Uterus (tissue), 4 donors: Measurements from ENCODE around the gene AK9. TPM values are rescaled to one million over a fixed set of nuclear protein-coding genes. Genes with fewer than 3 reads are reported as not detected.
"Not testable (repeated sequence)": the region's sequence is repeated elsewhere in the genome, so short reads cannot be mapped to it uniquely, and the experiment has no call there.

Experiments used
- DNase-seq, 2 donors: peaks; one replicate each; pipeline ENCODE4 v3.0.0-alpha.2; 2019 to 2020
- H3K27ac ChIP-seq, 2 donors: fragments of 200-600 bp; sonication (generic); 1 replicate in 1 of 2; 2 replicates in 1 of 2; pipeline ENCODE4 v1.5.1; 2016 to 2018
- H3K27me3 ChIP-seq, 2 donors: fragments of 200-600 bp; sonication (generic); one replicate each; pipeline ENCODE4 v1.5.1; 2018 to 2019; ENCODE audit warnings: control low read depth in 1 of 2
- H3K36me3 ChIP-seq, 2 donors: fragments of 200-600 bp; sonication (generic); one replicate each; pipeline ENCODE4 v1.5.1; 2019; ENCODE audit warnings: control low read depth in 1 of 2
- H3K4me1 ChIP-seq, 2 donors: fragments of 200-600 bp; sonication (generic); one replicate each; pipeline ENCODE4 v1.5.1; 2018 to 2019; ENCODE audit warnings: control low read depth in 1 of 2
- H3K4me3 ChIP-seq, 2 donors: fragments of 200-600 bp; sonication (generic); 1 replicate in 1 of 2; 2 replicates in 1 of 2; pipeline ENCODE4 v1.5.1; 2018 to 2019; ENCODE audit warnings: mild to moderate bottlenecking in 1 of 2
- H3K9me3 ChIP-seq, 2 donors: fragments of 200-600 bp; sonication (generic); one replicate each; pipeline ENCODE4 v1.5.1; 2019; ENCODE audit warnings: control low read depth in 1 of 2
- CTCF ChIP-seq, 4 experiments: fragments of 200-600 bp in 2 of 4; fragments of 450-650 bp in 2 of 4; sonication (generic) in 2 of 4; IDR thresholded peaks; one replicate each; pipeline ENCODE4 v1.5.1; 2016 to 2019; ENCODE audit warnings: antibody characterized with exemption in 4 of 4, mild to moderate bottlenecking in 2 of 4, moderate library complexity in 1 of 4
- POLR2A ChIP-seq, 2 donors: fragments of 450-650 bp; IDR thresholded peaks; one replicate each; pipeline ENCODE4 v1.6.1; 2016; ENCODE audit warnings: antibody characterized with exemption in 2 of 2, mild to moderate bottlenecking in 1 of 2, moderate library complexity in 1 of 2
- intact Hi-C: fragments of 100-400 bp; cut with DNase I; formaldehyde crosslinking; loops from one replicate; pipeline ENCODE4 v1.15.1; 2023; ENCODE audit warnings: low total_unique reads
- total RNA-seq, 4 donors: library from RNA; depleted of rRNA in 3 of 4; stranded (reverse); fragments of >200 nt in 3 of 4; gene quantifications; one replicate each; pipeline versions ENCODE4 v1.1.0 to v1.2.4, GENCODE V29; 2014 to 2023
- donor health status: DM: yes; HTN: yes; CAD: no.

The AK9 gene
- total RNA-seq, 4 donors from 2014 or later, result 12.3 to 27.9 (median 13.5) TPM

- TF ChIP-seq CTCF (IDR thresholded peaks at IDR 0.05) (no peak), POLR2A (IDR thresholded peaks at IDR 0.05) (no peak)
- intact Hi-C loops, result no loop called here
- Histone ChIP-seq H3K4me1 (no peaks in the 10 kb centered on the region), H3K27me3 (no peaks in the 10 kb centered on the region), H3K27ac (no peak overlapping the region), H3K36me3 (no peaks in the 10 kb centered on the region), H3K4me3 (no peak overlapping the region), H3K9me3 (no peaks in the 10 kb centered on the region)
- no peak for DNase-seq
Measured at GRCh38 chr6:109736273-109737025, 45.4 kb upstream of the AK9 start.

GRCh38 chr6:109725250-109725649, 34.2 kb upstream of the AK9 start:
- intact Hi-C loops, H3K4me1 ChIP-seq, H3K27ac ChIP-seq, H3K4me3 ChIP-seq, H3K36me3 ChIP-seq, DNase-seq, H3K27me3 ChIP-seq, H3K9me3 ChIP-seq: not testable (repeated sequence)

DNA sequence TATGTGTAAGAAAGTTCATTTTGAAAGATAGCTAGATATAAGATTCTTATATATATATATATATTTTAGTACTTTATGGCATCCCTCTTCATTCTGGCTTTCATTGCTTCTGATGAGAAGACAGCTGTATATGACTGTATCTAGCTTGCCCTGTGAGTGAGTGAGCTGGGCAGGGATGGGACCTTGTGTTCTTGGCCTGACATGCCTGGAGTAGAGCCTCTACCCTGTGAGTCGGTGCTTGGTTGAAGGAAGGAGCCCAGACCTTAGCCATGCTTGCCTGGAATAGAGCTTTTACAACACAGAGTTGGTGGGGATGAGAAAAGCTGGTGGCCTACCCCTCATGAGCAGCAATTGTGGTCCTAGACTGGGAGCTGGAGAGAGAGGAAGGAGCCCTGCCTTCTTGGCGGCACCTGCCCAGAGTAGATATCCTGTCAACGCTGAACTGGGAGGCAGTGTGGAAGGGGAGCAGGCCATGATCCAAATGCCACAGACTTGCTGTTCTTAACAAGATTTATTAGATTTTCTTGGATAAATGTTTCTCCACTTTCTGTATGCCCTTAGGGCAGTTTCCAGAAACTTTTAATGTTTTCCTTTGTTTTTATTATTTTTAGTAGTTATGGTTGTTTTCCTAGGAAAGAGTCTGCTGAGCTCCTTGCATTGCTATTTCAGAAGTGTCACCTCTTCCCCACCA, 31.7 kb upstream of the AK9 start:
- Histone ChIP-seq H3K36me3 (no peaks in the 10 kb centered on the region), H3K9me3 (no peaks in the 10 kb centered on the region), H3K27ac (no peak overlapping the region), H3K27me3 (no peaks in the 10 kb centered on the region), H3K4me3 (no peak overlapping the region), H3K4me1 (no peaks in the 10 kb centered on the region)
- no peak for DNase-seq
- intact Hi-C loops, result no loop called here
- TF ChIP-seq CTCF (IDR thresholded peaks at IDR 0.05), result no peak
- TF ChIP-seq POLR2A (IDR thresholded peaks at IDR 0.05), result no peak

DNA sequence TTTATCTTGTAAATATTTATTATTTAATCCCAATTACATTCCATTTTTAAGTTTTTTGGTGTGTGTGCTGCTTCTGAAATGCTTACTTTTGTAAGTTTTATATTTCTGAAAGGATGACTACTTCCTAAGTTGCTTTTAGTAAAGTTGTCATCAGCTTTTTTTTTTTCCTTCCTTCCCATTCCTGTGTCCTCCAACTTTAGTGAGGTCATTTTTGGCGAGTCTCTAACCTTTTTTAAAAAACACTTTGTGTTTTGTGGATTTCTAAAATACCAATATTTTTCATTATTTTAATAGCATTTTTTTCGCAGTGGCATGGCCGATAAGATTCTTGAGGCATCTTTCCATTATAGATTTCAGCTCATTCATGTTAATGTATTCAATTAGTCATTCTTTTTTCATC, 31.0 kb upstream of the AK9 start:
- TF ChIP-seq CTCF (IDR thresholded peaks at IDR 0.05), result no peak
- TF ChIP-seq POLR2A (IDR thresholded peaks at IDR 0.05), result no peak
- H3K36me3 ChIP-seq, result no peaks in the 10 kb centered on the region
- no peaks in the 10 kb centered on the region for H3K9me3 ChIP-seq
- H3K27ac ChIP-seq, result no peak overlapping the region
- H3K4me3 ChIP-seq, result no peak overlapping the region
- H3K27me3 ChIP-seq, result no peaks in the 10 kb centered on the region
- no peak for DNase-seq
- intact Hi-C loops, result no loop called here
- H3K4me1 ChIP-seq, result no peaks in the 10 kb centered on the region

DNA sequence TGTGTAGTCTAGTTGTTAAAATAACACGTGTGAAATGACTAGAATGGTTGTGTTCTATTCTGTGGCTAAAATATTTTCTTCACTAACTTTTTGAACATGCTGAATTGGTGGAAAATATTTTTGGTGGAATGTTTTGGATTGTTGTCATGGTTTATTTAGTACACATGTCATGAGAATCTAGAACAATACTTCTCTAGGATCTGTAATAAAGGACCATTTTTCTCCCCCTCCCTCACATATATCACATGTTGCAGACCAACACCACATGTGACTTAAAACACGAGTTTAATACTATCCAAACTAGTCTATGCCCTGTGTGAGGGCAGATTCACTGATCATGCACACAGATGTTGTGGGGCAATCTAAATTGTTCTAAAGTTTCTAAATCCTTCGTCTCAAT, 29.3 kb upstream of the AK9 start:
- intact Hi-C loops, result no loop called here
- TF ChIP-seq POLR2A (IDR thresholded peaks at IDR 0.05) (no peak), CTCF (IDR thresholded peaks at IDR 0.05) (no peak)
- Histone ChIP-seq H3K27ac (no peak overlapping the region), H3K27me3 (no peaks in the 10 kb centered on the region), H3K4me3 (no peak overlapping the region), H3K4me1 (no peaks in the 10 kb centered on the region), H3K9me3 (no peaks in the 10 kb centered on the region), H3K36me3 (no peaks in the 10 kb centered on the region)
- no peak for DNase-seq
